ENCODE data around the gene CACNB2.

The CACNB2 gene

GRCh38 chr10:18423058-18423637 lies 282.9 kb downstream of the CACNB2 start:
- TF ChIP-seq PKNOX1 (IDR thresholded peaks at IDR 0.05) (no peak), SUZ12 (IDR thresholded peaks at IDR 0.05) (no peak), SP1 (IDR thresholded peaks at IDR 0.05) (no peak), FOXA1 (IDR thresholded peaks at IDR 0.05) (no peak), HDGF (IDR thresholded peaks at IDR 0.05; ENCODE audit: borderline replicate concordance) (no peak), ARNT (IDR thresholded peaks at IDR 0.05) (no peak), BHLHE40 (IDR thresholded peaks at IDR 0.05; ENCODE audit: borderline replicate concordance) (no peak), L3MBTL2 (conservative IDR thresholded peaks at IDR 0.05) (no peak), NFRKB (IDR thresholded peaks at IDR 0.05) (no peak), FOXK2 (IDR thresholded peaks at IDR 0.05) (no peak), CTBP1 (IDR thresholded peaks at IDR 0.05; ENCODE audit: borderline replicate concordance) (no peak), LEF1 (IDR thresholded peaks at IDR 0.05; ENCODE audit: borderline replicate concordance) (no peak)
- no peak for DNase-seq (ENCODE audit: extremely low spot score)
- CTCF ChIA-PET: no interaction called here
- POLR2A ChIA-PET: no interaction called here

GRCh38 chr10:18424200-18424599 lies 284.0 kb downstream of the CACNB2 start:
- DNase-seq (ENCODE audit: extremely low spot score): no peak
- ChIA-PET CTCF (no interaction called here), POLR2A (no interaction called here)
- no peak for TF ChIP-seq FOXA1 (IDR thresholded peaks at IDR 0.05)
- TF ChIP-seq L3MBTL2 (conservative IDR thresholded peaks at IDR 0.05): no peak
- TF ChIP-seq ELF4 (IDR thresholded peaks at IDR 0.05): no peak
- TF ChIP-seq CTBP1 (IDR thresholded peaks at IDR 0.05; ENCODE audit: borderline replicate concordance): no peak
- TF ChIP-seq FOXM1 (IDR thresholded peaks at IDR 0.05; ENCODE audit: borderline replicate concordance): no peak
- no peak for TF ChIP-seq HDGF (IDR thresholded peaks at IDR 0.05; ENCODE audit: borderline replicate concordance)
- no peak for TF ChIP-seq SP1 (IDR thresholded peaks at IDR 0.05)
- no peak for TF ChIP-seq PKNOX1 (IDR thresholded peaks at IDR 0.05)
- no peak for TF ChIP-seq ZNF384 (IDR thresholded peaks at IDR 0.05)
- no peak for TF ChIP-seq BHLHE40 (IDR thresholded peaks at IDR 0.05; ENCODE audit: borderline replicate concordance)
- no peak for TF ChIP-seq FOXK2 (IDR thresholded peaks at IDR 0.05)

GRCh38 chr10:18429335-18429734 lies 289.1 kb downstream of the CACNB2 start:
- DNase-seq (ENCODE audit: extremely low spot score): no peak
- POLR2A ChIA-PET: no interaction called here
- CTCF ChIA-PET: no interaction called here
- TF ChIP-seq FOXK2 (IDR thresholded peaks at IDR 0.05): no peak

- CTCF ChIA-PET: no interaction called here
- POLR2A ChIA-PET: no interaction called here
- TF ChIP-seq PKNOX1 (IDR thresholded peaks at IDR 0.05) (peak; percentile 23; the same call in 1 of the 2 replicates), FOXM1 (IDR thresholded peaks at IDR 0.05; ENCODE audit: borderline replicate concordance) (no peak), ELF4 (IDR thresholded peaks at IDR 0.05) (no peak), ZNF384 (IDR thresholded peaks at IDR 0.05) (no peak)
- no peak for DNase-seq (ENCODE audit: extremely low spot score)
Observed at GRCh38 chr10:18436902-18437301, 296.7 kb downstream of the CACNB2 start.

- POLR2A ChIA-PET: no interaction called here
- DNase-seq (ENCODE audit: extremely low spot score): no peak
- CTCF ChIA-PET: interaction anchor here (0.5 kb wide), 1 partner anchor 74 kb away, joined by 7 read pairs; no protein-coding TSS in a partner anchor
- TF ChIP-seq PKNOX1 (IDR thresholded peaks at IDR 0.05): no peak
Observed at GRCh38 chr10:18437486-18437885, 297.3 kb downstream of the CACNB2 start.

- ChIA-PET POLR2A (no interaction called here), CTCF (no interaction called here)
- DNase-seq (ENCODE audit: extremely low spot score): no peak
- TF ChIP-seq SP1 (IDR thresholded peaks at IDR 0.05) (no peak), FOXK2 (IDR thresholded peaks at IDR 0.05) (no peak), HDGF (IDR thresholded peaks at IDR 0.05; ENCODE audit: borderline replicate concordance) (no peak), FOXA1 (IDR thresholded peaks at IDR 0.05) (no peak), PKNOX1 (IDR thresholded peaks at IDR 0.05) (no peak), L3MBTL2 (conservative IDR thresholded peaks at IDR 0.05) (no peak), FOXM1 (IDR thresholded peaks at IDR 0.05; ENCODE audit: borderline replicate concordance) (no peak), TARDBP (IDR thresholded peaks at IDR 0.05) (no peak)
Observed at GRCh38 chr10:18438361-18439126, 298.3 kb downstream of the CACNB2 start.
